ENCODE results near the gene NCF1.
"Not testable (repeated sequence)": the region's sequence is repeated elsewhere in the genome, so short reads cannot be mapped to it uniquely, and the experiment has no call there.

The NCF1 gene

DNA sequence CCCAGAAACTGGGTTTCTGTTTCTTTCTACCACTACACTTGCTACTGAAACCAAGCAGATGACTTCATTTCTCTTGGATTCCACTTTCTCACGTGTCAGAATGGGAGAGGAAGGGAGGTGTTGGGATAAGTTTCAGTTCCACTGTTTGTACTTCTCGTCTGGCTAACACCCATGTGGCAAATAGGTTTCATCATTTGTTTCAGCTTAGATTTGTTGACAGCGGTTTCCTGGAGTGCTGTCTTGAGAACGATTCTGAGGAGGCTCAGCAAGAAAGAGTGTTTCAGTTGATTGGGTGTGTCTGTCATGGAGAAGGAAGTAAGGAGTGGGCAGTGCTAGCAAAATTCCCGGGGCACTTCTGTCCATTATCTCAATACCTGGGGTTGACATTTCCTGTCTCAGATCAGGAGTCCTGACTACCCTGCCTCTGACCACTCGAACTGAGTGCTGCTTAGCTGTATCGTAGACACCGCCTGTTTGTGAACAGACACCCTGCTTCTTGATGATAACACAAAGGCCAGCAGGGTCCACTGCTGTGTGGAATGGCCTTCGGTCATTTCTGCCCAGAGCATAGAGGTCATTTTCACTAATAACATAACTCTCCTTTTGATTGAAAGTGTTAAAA, 29.8 kb upstream of the NCF1 start:
- not testable (repeated sequence) for H3K9me3 ChIP-seq (ENCODE audit: control insufficient read depth, insufficient read depth, low read length); H3K36me3 ChIP-seq (ENCODE audit: control insufficient read depth, low read length)

DNA sequence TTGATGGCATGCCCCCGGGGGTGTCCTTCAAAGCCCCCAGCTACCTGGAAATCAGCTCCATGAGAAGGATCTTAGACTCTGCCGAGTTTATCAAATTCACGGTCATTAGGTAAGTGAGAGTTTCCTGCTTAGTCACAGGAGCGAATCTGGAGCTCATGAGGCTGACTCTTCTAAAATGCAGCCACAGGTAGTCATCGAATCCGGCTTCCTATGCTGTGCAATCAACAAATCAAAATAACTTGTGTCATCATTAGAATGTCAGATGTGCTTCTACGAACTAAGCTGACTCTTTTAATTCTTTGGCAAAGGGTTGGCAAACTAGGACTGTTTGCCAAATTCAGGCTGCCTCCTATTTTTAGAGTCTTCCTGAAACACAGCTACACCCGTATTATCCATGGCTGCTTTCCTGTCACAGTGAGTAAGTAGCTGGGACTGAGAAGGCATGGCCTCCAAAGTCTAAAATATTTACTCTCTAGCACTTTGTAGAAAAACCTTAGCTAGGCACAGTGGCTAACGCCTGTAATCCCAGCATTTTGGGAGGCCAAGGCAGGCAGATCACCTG, 19.8 kb upstream of the NCF1 start:
- not testable (repeated sequence) for H3F3A ChIP-seq (ENCODE audit: control insufficient read depth, insufficient read depth); H3K27ac ChIP-seq (ENCODE audit: low read depth, low read length); H3K36me3 ChIP-seq (ENCODE audit: control insufficient read depth, low read length); H3K4me2 ChIP-seq (ENCODE audit: low read length); H3K4me3 ChIP-seq (ENCODE audit: low read length); H3K79me2 ChIP-seq (ENCODE audit: control insufficient read depth, low read length); H3K9me2 ChIP-seq (replicated peaks; ENCODE audit: control insufficient read depth, low read length); H4K20me1 ChIP-seq (ENCODE audit: control insufficient read depth, insufficient read depth, low read depth, low read length); H3K9me3 ChIP-seq (ENCODE audit: control insufficient read depth, insufficient read depth, low read length); H3K4me1 ChIP-seq (ENCODE audit: control insufficient read depth, low read length); H3K27me3 ChIP-seq (ENCODE audit: control insufficient read depth, low read length)

More for the DNA sequence above, 29.8 kb upstream of the NCF1 start:
- not testable (repeated sequence) for H3K27ac ChIP-seq (ENCODE audit: low read depth, low read length); H3K4me3 ChIP-seq (ENCODE audit: low read length); H3K4me1 ChIP-seq (ENCODE audit: control insufficient read depth, low read length); H3K79me2 ChIP-seq (ENCODE audit: control insufficient read depth, low read length); H3K4me2 ChIP-seq (ENCODE audit: low read length); H4K20me1 ChIP-seq (ENCODE audit: control insufficient read depth, insufficient read depth, low read depth, low read length); H3K27me3 ChIP-seq (ENCODE audit: control insufficient read depth, low read length); H3K9me2 ChIP-seq (replicated peaks; ENCODE audit: control insufficient read depth, low read length); H3F3A ChIP-seq (ENCODE audit: control insufficient read depth, insufficient read depth)

DNA sequence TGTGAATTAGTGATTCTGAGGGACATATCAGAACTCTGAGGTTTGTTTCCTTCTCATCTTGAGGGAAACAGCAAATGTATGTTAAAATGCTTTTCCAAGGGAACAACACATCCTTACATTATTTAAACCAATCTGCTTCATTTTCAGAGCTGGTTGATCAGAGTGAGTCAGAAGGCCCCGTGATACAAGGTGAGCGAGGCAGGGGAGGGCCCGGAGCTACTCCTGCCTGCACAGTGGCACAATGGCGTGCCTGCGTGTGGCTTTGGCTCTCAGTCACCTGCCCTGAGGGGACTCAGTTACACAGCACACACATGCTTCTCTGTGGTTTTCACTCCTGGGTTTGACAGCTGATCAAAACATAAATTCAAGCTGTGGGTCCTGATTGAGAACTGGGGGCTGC, 17.1 kb upstream of the NCF1 start:
- H3K27ac ChIP-seq (ENCODE audit: low read depth, low read length); H3K4me2 ChIP-seq (ENCODE audit: low read length); H3K9me3 ChIP-seq (ENCODE audit: control insufficient read depth, insufficient read depth, low read length); H3K27me3 ChIP-seq (ENCODE audit: control insufficient read depth, low read length); H3K9me2 ChIP-seq (replicated peaks; ENCODE audit: control insufficient read depth, low read length); H3K4me3 ChIP-seq (ENCODE audit: low read length); H3K36me3 ChIP-seq (ENCODE audit: control insufficient read depth, low read length); H3K4me1 ChIP-seq (ENCODE audit: control insufficient read depth, low read length); H3K79me2 ChIP-seq (ENCODE audit: control insufficient read depth, low read length); H3F3A ChIP-seq (ENCODE audit: control insufficient read depth, insufficient read depth); H4K20me1 ChIP-seq (ENCODE audit: control insufficient read depth, insufficient read depth, low read depth, low read length): not testable (repeated sequence)

DNA sequence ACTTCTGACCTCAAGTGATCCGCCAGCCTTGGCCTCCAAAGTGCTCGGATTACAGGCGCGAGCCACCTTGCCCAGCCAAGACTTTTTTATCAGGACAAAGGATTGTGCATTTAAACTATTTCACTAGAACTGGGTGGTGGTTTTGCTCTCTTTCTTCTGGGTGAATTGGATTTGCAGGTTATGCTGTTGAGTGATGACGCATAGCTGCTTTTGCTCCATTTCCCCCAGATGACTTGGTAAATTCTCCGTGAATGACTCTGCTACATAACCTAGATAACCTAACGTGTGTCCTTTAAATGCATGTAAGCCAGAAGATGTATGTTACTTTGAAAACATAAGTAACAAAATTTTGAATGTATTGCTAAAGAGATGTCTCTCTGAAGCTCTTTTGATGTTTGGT, 15.5 kb upstream of the NCF1 start:
- not testable (repeated sequence) for H3F3A ChIP-seq (ENCODE audit: control insufficient read depth, insufficient read depth); H3K9me2 ChIP-seq (replicated peaks; ENCODE audit: control insufficient read depth, low read length); H3K27ac ChIP-seq (ENCODE audit: low read depth, low read length); H3K4me1 ChIP-seq (ENCODE audit: control insufficient read depth, low read length); H3K36me3 ChIP-seq (ENCODE audit: control insufficient read depth, low read length); H3K4me2 ChIP-seq (ENCODE audit: low read length); H4K20me1 ChIP-seq (ENCODE audit: control insufficient read depth, insufficient read depth, low read depth, low read length); H3K27me3 ChIP-seq (ENCODE audit: control insufficient read depth, low read length); H3K9me3 ChIP-seq (ENCODE audit: control insufficient read depth, insufficient read depth, low read length); H3K79me2 ChIP-seq (ENCODE audit: control insufficient read depth, low read length); H3K4me3 ChIP-seq (ENCODE audit: low read length)

DNA sequence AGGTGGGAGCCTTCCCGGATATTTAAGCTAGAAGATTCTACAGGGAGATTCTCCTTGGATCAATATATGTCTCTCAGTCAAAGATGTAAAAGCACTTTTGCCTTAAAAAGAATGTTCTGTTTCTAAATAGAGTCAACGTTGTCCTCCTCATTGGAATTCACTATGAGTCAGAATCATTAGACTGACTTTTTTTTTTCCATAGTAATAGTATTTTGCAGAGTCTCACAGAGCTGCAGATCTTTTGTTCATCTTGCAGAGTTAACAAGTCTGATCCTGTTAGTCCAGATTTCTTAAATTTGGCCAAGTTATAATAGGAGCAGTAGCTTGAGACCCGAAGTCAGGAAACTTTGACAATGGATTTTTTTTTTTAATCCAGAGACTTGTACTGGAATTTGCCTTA, 14.8 kb upstream of the NCF1 start:
- H3K4me2 ChIP-seq (ENCODE audit: low read length); H3K4me1 ChIP-seq (ENCODE audit: control insufficient read depth, low read length); H4K20me1 ChIP-seq (ENCODE audit: control insufficient read depth, insufficient read depth, low read depth, low read length): not testable (repeated sequence)

DNA sequence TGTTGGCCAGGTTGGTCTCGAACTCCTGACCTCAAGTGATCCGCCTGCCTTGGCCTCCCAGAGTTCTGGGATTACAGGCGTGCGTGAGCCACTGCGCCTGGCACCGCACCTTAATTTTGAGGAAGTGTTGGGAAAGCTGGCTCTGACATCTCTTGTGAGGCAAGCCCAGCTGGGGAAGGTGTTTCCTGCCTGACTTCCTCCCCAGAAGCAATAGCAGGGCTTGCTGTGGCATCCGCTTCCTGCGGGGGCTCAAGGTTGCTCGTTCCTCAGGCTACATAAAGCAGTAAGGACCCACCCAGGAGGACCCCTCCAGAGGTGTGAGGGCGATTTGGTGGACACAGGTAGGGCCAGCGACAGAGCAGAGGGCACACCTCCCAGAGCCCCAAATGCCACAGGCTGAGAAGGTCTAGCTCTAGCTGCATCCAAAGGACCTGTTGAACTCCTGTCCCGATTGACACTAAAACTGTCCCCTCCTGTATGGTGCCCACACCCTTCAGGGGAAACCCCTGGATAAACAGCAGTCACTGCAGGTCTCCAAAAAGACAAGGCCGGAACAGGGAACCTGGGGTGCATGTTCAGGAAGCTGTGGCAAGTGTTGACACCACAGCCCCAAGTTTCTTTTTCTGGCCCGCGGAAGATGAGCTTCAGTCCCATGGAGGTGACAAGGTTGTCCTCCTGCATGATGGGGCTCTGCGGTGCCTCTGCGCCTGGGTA, 8.4 kb upstream of the NCF1 start:
- H3K4me3 ChIP-seq (ENCODE audit: low read length); H4K20me1 ChIP-seq (ENCODE audit: control insufficient read depth, insufficient read depth, low read depth, low read length); H3K36me3 ChIP-seq (ENCODE audit: control insufficient read depth, low read length); H3K4me2 ChIP-seq (ENCODE audit: low read length); H3K79me2 ChIP-seq (ENCODE audit: control insufficient read depth, low read length); H3K27ac ChIP-seq (ENCODE audit: low read depth, low read length); H3K9me2 ChIP-seq (replicated peaks; ENCODE audit: control insufficient read depth, low read length); H3K9me3 ChIP-seq (ENCODE audit: control insufficient read depth, insufficient read depth, low read length); H3F3A ChIP-seq (ENCODE audit: control insufficient read depth, insufficient read depth); H3K27me3 ChIP-seq (ENCODE audit: control insufficient read depth, low read length): not testable (repeated sequence)
- peaks cover 15% of the 10 kb centered on the region for H3K4me1 ChIP-seq (ENCODE audit: control insufficient read depth, low read length)

More for the DNA sequence above, 14.8 kb upstream of the NCF1 start:
- not testable (repeated sequence) for H3K9me3 ChIP-seq (ENCODE audit: control insufficient read depth, insufficient read depth, low read length); H3K36me3 ChIP-seq (ENCODE audit: control insufficient read depth, low read length); H3K27me3 ChIP-seq (ENCODE audit: control insufficient read depth, low read length); H3K9me2 ChIP-seq (replicated peaks; ENCODE audit: control insufficient read depth, low read length); H3K79me2 ChIP-seq (ENCODE audit: control insufficient read depth, low read length); H3K27ac ChIP-seq (ENCODE audit: low read depth, low read length); H3K4me3 ChIP-seq (ENCODE audit: low read length); H3F3A ChIP-seq (ENCODE audit: control insufficient read depth, insufficient read depth)

DNA sequence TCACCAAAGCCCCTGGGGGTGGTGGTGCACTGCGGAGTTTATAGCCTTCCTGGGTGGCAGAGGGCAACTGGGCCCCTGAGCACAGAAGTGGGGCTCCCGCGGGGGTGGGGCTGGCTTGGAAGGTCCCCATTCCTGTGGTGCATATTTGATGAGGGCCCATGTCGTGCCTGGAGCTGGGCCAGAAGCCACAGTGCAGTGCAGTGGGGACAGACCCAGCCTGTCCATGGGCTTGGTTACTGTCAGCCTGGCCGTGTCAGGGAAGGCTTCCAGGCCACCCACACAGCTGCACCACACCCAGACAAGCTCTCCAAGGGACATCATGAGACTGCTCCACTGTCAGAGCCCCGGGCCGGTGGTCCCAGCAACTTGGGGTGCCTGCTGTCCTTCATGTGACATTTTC, 7.3 kb upstream of the NCF1 start:
- not testable (repeated sequence) for H3K27me3 ChIP-seq (ENCODE audit: control insufficient read depth, low read length); H3K79me2 ChIP-seq (ENCODE audit: control insufficient read depth, low read length); H3K27ac ChIP-seq (ENCODE audit: low read depth, low read length); H3F3A ChIP-seq (ENCODE audit: control insufficient read depth, insufficient read depth); H3K4me2 ChIP-seq (ENCODE audit: low read length); H3K4me3 ChIP-seq (ENCODE audit: low read length); H3K36me3 ChIP-seq (ENCODE audit: control insufficient read depth, low read length); H3K9me2 ChIP-seq (replicated peaks; ENCODE audit: control insufficient read depth, low read length); H3K9me3 ChIP-seq (ENCODE audit: control insufficient read depth, insufficient read depth, low read length); H4K20me1 ChIP-seq (ENCODE audit: control insufficient read depth, insufficient read depth, low read depth, low read length)
- peaks cover 15% of the 10 kb centered on the region for H3K4me1 ChIP-seq (ENCODE audit: control insufficient read depth, low read length)

DNA sequence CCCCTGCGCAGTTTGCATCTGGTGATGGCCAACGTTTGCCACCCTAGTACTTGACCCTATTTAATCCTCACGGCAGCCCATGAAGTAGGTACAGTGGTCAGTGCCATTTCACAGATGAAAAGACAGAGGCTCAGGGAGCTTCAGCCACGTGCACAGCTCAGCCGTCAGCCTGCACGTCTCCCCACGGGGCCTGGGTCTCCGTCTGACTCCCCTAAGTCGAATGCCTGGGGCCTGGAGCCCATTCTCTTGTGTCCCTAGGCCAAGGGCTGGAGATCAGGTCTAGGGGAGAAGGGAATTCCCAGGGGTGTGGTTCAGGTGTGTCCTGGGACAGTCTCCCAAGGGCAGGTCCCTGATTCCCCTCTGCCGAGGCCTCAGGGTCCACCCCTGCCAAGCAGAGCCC, 6.8 kb upstream of the NCF1 start:
- H3K4me2 ChIP-seq (ENCODE audit: low read length); H3K36me3 ChIP-seq (ENCODE audit: control insufficient read depth, low read length); H3K9me2 ChIP-seq (replicated peaks; ENCODE audit: control insufficient read depth, low read length); H3F3A ChIP-seq (ENCODE audit: control insufficient read depth, insufficient read depth); H3K9me3 ChIP-seq (ENCODE audit: control insufficient read depth, insufficient read depth, low read length); H3K79me2 ChIP-seq (ENCODE audit: control insufficient read depth, low read length); H4K20me1 ChIP-seq (ENCODE audit: control insufficient read depth, insufficient read depth, low read depth, low read length); H3K27ac ChIP-seq (ENCODE audit: low read depth, low read length); H3K27me3 ChIP-seq (ENCODE audit: control insufficient read depth, low read length); H3K4me3 ChIP-seq (ENCODE audit: low read length): not testable (repeated sequence)
- peaks cover 16% of the 10 kb centered on the region for H3K4me1 ChIP-seq (ENCODE audit: control insufficient read depth, low read length)
